GM19193 (cell line): ENCODE data around the gene TPO.

ENCODE experiments used
- POLR2A ChIP-seq: IDR thresholded peaks from 4 replicates; pipeline ENCODE4 v1.6.1; 2011; ENCODE audit not compliant: insufficient read depth, insufficient read length; ENCODE audit errors: extremely low read depth

Gene TPO

DNA sequence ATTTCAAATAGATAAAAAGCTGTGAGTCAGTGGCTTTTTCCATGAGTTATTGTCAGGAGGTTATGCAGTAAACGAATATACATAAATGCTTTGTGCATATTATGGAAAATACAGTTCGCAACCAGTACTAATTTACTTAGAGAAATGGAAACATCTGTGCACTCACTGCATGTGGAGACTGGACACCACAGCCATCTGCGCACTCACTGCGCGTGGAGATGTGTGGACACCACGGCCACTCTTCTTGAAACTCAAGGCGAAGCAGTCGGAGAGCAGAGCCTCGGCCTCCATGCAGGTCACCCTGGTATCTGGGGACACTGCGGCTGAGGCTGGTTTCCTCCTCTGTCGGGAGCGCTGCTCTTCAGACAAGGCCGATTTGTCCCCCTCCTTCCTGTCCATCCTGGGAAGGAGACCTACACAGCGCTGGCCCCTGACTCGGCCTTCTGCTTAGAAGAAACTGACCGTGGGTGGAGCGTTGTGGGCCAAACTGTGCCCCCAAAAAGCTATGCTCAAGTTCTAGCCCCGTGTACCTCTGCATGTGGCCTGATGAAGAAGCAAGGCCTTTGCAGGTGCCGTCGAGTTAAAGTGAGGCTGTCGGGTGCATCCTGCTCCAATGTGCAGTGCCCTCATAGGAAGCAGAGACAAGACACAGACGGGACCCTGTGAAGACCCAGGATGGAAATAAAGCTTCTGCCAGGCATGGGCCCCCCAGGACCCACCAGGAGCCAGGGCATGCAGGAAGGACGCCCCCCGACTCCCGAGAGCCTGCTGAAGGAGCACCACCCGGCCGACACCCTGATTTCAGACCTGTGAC lies 88.0 kb downstream of the TPO start:
- TF ChIP-seq POLR2A: no peak

DNA sequence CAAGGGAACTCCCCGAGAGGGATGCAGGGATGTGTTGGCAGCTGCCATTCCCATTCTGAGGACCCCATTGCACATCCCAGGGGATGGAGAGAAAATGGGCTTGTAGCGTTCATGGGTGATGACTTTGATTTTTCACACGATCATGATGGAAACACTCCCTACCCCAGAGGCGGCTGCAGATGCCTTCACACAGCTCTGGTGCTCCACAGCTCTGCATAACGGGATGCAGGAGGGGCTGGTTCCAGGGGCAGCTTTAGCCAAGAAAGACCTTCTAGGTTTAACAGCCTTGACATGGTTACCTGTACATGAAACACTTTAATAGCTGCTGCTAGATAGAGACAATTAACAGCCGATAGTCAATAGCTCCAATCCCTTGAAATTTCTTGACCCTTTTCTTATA lies 88.7 kb downstream of the TPO start:
- no peak for TF ChIP-seq POLR2A

- TF ChIP-seq POLR2A: no peak
These were observed 89.6 kb downstream of the TPO start for GRCh38 chr2:1502891-1503304.

DNA sequence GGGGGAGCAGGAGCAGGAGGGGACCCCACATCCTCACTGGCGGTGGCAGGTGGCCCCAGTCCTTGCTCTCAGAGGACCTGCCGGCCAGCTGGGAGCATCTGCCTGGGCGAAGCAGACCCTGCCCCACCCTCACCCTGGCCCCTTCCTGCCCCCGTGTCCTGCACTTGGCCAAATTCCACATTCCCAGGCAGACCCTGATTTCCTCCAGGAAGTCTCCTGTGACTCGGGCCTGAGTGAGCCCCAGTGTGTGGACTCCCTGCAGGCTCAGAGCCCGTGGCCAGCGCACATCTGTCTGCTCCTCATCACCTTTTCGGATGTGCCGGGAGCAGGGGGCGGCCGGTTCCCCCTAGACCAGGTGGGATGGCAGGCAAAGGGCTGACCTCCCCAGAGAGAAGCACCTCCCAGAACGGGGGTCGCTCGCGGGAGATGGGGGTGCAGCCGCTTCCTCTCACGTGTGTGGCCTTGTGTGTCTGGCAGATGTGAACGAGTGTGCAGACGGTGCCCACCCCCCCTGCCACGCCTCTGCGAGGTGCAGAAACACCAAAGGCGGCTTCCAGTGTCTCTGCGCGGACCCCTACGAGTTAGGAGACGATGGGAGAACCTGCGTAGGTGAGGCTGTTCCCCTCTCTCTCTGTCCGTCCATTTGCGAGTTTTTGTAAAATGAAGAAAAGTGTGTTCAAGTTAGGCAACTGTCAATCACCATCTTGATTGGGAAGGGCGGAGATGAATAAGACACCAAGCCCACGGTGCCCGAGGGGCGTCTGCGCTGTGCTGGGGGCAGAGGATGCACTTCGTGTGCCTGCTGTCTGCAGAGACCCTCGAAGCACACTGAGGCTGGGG lies 90.4 kb downstream of the TPO start:
- TF ChIP-seq POLR2A: no peak

DNA sequence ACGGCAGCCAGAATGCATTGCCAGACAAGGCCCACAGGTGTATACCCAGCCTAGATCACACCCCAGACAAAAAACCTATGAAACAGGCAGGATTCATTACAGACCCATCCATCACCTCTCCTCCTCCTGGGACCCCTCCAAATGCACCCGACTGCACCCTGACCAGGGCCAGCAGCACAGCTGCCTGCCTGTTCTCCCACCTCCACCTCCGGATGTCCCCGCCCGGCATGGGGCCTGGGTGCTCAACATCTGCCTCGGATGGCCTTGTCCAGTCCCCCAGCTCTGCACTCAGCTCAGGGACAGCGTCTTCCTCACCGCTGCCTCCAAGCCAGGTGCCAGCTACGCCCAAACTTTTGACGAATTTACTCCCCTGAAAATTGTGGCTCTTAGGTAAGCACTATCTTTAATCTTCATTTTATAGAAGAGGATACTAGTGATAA lies 91.1 kb downstream of the TPO start:
- no peak for TF ChIP-seq POLR2A

DNA sequence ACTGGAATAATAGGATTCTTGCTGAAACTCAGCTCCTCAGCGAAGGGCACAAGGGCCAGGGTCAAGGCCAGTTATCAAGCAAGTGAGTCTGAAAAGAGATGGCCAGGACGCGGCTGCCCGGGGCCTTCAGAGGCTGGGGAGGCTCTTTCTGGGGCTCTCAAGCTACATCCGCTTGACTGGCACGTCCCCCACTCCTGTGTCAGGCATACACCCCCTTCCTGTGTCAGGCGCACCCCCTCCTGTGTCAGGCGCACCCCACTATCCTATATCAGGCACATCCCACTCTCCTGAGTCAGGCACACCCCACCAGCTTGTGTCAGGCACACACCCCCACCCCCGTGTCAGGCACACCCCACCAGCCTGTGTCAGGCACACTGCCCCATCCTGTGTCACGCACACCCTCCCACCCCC lies 91.8 kb downstream of the TPO start:
- TF ChIP-seq POLR2A: no peak

DNA sequence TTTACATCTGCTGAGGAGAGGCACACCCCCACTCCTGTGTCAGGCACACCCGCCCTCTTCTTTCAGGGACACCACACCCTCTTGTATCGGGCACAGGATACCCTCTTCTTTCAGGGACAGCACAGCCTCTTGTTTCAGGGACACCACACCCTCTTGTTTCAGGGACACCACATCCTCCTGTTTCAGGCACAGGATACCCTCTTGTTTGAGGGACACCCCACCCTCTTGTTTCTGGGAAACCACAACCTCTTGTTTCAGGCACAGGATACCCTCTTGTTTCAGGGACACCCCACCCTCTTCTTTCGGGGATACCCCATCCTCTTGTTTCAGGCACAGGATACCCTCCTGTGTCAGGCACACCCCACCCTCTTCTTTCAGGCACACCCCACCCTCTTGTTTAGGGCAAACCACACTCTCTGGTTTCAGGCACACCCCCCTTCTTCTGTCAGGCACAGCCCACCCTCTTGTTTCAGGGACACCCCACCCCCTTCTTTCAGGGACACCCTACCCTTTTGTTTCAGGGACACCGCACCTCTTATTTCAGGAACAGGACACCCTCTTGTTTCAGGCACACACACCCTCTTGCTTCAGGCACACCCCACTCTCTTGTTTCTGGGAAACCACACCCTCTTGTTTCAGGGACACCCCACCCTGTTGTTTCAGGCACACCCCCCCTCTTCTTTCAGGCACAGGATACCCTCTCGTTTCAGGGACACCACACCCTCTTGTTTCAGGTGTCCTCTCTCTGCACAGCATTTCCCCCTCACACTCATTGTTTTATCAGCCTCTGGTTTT lies 96.2 kb downstream of the TPO start:
- TF ChIP-seq POLR2A: no peak

DNA sequence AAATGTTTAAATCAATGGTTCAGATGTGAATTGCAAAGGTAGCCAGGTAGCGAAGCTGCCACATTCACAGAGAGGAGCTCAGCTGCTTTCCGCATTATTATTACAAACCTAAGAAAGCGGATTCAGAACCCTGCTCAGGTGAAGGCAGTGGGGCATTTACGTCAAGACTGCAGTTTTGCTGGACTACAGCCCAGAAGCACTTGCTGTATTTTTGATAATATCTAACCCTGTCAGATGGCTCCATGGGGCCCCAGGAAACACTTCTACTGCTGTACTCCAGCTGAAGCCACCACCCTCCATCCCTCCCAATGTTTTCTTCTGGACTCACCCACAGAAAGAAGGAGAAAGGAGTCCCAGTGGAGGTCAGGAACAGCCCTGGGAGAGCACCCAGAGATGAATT lies 96.9 kb downstream of the TPO start:
- no peak for TF ChIP-seq POLR2A

- no peak for TF ChIP-seq POLR2A
These were observed 98.2 kb downstream of the TPO start for GRCh38 chr2:1511455-1511854.

DNA sequence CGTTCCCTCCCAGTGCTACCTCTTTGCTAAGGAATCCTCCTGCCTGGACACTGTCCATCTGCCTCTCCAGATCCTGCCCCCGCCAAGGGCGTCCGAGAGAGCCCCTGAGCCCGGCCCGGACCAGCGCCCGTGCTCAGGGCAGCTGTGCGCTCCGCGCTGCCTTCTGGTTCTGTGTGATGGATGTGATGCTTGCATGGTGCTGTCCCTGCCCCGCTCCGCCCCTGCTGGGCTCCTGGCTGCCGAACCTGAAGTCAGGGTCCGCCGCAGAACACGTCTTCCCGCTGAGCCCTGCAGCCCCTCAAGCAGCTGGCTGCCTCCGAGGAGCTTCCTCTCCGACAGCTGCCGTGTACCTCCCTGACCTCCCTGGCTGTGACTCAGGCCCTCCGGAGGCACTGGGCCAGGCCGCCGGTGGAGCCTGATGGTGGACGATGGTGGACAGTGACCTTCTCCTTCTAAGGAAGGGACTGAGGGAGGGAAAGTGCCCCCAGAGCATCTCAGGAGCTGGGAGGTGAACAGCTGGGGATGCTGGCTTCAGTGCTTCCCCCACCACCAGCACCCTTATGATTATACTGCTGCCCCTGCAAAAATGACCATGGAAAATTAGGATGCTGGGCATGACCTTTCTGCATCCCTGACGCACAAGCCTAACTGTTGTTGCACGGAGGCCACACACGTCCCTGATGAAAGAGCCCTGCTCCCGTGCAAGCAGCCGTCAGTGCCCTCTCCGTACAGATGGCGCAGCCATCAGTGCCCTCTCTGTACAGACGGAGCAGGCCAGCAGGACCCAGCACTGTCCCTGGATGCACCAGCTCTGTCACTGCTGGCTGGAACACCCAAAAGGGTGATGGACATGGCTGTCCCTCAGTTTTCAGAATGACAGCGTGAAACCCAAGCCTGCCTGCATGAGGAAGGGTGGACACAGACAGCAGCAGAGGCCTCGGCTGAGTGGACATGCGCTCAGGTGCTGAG lies 99.3 kb downstream of the TPO start:
- no peak for TF ChIP-seq POLR2A

DNA sequence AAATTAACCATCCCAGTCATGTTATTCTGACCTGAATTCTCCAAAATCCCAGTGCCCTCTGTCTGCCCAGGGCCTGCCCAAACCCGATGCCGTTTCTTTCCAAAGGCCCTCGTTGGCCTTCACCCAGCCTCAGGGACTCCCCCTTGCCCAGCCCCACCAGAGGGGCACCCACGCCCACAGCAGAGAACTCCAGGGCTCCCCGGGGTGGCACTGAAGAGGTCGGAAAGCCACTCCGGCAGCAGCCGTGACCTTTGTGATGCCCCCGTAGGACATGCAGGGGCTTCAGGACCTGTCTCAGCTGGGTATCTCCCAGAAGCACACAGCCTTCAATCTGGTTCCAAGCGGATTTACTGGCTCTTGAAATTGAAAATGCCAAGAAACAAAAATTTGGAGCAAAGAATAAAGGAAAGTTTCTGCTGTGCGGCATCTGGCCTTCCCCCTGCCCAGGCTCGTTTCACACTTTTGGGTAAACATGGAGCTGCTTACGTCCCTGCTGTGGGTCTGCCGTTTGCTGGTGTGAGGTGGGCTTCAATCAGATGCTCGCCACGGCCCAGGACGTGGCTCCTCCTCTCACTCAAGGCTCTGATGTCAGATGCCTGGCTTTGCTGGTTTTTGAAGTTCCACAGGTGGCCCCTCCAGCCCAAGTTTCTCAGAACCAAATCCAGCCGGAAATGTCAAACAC lies 101.3 kb downstream of the TPO start:
- no peak for TF ChIP-seq POLR2A

DNA sequence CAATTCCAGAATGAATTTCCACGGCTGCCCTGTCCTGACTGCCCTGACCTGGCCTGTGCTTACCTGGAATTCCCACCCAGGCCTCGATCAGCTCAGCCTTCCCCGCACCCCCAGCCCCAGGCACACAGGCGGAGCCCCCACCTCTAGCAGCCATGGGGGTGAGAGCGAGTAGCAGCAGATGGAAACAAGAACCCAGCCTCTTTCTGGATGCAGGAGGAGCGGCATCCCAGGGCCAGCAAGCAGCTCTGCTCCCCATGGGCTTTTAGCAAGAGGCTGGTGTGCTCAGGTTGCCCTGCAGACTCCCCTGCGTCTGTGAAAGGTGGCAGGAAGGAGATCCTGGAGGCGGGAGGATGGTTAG lies 101.8 kb downstream of the TPO start:
- TF ChIP-seq POLR2A: no peak

DNA sequence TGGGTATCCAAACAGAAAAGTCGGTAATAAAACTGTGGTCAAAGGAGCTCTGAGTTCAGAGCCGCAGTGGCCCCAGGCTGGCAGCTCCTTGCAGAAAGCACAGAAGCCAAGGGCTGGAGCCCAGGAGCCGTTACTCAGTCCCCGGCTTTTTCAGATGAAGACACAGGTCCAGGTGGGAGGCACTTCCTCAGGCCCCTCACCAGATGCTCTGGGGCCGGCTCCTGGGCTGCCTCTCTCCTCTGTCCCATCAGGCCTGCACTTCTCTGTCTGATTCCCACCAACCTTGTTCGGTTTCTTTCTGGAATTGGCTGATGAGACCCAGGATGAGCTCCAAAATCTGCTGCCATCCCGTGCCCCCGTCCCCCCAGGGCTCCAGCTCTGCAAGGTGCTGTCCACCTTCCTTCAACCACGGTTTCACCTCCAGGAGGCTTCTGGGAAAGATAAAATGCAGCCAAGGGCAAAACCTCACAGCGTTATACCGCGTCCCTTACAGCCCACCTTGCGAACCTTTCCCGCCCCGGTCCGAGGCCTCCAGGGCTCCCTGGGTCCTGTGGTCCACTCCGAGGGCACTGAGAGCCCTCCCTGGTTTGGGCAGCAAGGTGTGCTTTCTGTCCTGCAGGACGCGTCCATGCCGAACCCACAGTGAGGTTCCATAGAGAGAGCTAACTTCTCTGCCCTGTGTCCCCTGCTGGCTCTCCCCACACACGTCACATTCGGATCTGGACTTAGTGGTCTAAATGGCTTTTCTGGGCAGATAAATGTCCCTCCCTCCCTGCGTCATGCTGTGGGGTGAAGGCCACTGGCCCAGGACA lies 102.9 kb downstream of the TPO start:
- no peak for TF ChIP-seq POLR2A
